Measurements from ENCODE around the gene IL22RA1. TPM values are rescaled to one million over a fixed set of nuclear protein-coding genes. Genes with fewer than 3 reads are reported as not detected.

IL22RA1 gene
- total and polyA plus RNA-seq, 2 of the 8 experiments (the other 6 are each of a cell fraction or from before 2014, with no cell fraction given) = 0.17 to 0.32 TPM

DNA sequence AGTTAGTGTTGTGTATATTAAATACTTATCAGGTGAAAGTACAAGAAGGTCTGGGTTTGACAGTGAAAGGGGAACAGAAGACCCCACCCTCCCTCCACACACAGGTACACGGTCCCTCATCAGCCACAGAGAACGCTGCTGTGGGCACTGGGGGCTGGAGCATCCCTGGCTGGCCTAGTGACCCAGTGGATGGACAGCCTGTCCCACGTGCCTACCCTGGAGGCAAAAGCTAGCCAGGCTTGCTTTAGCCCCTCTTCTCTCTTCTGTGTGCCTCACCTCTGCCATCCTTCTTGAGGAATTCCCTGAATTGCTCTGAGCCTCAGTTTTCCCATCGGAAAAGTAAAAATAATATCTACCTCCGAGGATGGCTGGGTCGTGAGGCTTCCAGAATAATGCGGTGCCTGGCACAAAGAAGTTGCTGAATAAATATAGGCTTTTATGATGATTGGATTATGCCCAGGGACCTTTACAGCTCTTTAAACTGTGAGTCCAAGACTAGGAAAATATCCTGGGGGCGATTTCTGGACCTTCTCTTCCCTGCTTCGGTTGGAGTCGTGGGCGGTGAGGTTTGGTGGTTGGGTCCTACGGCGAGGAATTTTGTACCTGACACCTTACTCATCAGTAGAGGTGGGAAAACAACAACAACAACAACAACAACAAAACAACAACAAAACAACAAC lies 43.2 kb upstream of the IL22RA1 start (continued):
- TF ChIP-seq BRCA1 (IDR thresholded peaks at IDR 0.05; ENCODE audit: low read depth, low read length) (no peak), POLR2AphosphoS5 (IDR thresholded peaks at IDR 0.05; ENCODE audit: low read depth, low read length) (no peak), RNF2 (IDR thresholded peaks at IDR 0.05; ENCODE audit: borderline replicate concordance, low read depth, low read length, missing control alignments, poor library complexity, severe bottlenecking) (no peak), POLR2A (IDR thresholded peaks at IDR 0.05; ENCODE audit: control extremely low read depth in 1 of 2, low read depth in 2 of 2, low read length in 2 of 2) (no peak), HDAC2 (IDR thresholded peaks at IDR 0.05; ENCODE audit: borderline replicate concordance in 1 of 2, low read depth in 2 of 2, low read length in 2 of 2) (no peak)
- TF ChIP-seq, protein P1, sequence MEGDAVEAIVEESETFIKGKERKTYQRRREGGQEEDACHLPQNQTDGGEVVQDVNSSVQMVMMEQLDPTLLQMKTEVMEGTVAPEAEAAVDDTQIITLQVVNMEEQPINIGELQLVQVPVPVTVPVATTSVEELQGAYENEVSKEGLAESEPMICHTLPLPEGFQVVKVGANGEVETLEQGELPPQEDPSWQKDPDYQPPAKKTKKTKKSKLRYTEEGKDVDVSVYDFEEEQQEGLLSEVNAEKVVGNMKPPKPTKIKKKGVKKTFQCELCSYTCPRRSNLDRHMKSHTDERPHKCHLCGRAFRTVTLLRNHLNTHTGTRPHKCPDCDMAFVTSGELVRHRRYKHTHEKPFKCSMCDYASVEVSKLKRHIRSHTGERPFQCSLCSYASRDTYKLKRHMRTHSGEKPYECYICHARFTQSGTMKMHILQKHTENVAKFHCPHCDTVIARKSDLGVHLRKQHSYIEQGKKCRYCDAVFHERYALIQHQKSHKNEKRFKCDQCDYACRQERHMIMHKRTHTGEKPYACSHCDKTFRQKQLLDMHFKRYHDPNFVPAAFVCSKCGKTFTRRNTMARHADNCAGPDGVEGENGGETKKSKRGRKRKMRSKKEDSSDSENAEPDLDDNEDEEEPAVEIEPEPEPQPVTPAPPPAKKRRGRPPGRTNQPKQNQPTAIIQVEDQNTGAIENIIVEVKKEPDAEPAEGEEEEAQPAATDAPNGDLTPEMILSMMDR (IDR thresholded peaks at IDR 0.05; ENCODE audit: control extremely low read depth in 1 of 3, insufficient read depth in 1 of 3, low read depth in 1 of 3, low read length in 3 of 3) = no peak
